ENCODE measurements around the gene MTMR4. TPM values are rescaled to one million over a fixed set of nuclear protein-coding genes. Genes with fewer than 3 reads are reported as not detected.

Gene MTMR4
- polyA plus RNA-seq, 3 donors: 7.2 to 20.7 (median 8.4) TPM

DNA sequence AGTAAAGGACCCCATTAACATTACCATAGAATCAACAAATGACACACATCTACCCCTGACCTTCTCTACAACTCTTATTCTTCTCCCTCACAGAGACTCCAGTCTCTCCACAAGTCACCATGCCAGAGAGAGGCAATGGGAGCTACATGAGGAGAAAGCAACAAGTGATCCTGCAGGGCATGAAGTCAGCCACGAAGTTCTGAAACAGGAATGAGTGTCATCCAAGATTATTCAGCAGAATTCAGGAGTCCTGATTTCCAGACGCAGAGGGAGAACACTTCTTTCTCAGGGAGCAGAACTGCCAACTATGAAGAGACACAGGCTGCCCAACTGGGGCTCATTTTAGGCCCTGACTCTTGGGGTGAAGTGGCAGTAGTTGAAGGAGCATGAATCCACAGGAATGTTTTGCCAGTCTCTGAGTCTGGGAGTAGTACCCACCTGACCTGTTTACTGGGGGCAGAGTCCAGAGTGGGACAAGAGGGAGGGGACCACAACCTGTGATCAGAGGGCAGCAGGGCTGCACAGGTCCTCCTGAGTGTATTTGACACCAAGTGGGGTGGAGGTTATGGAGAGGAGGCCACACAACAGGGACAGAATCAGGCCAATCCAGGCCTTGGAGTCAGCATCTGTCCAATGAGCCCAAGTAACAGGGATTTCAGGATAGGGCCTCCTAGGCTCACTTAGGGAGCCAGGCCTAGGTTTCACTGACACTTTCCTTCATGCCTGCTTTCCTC, 2.4 kb upstream of the MTMR4 start:
- Mint-ChIP-seq H3K27me3 (ENCODE audit: low read depth in 3 of 3) (peaks cover 0 to 5% (median 4%) of the 10 kb centered on the region in 3 donors), H3K27ac (peak overlapping the region; percentile 95 to 99 (median 96)), H3K4me3 (peak overlapping the region; percentile 90 to 96), H3K9me3 (no peaks in the 10 kb centered on the region), H3K36me3 (peaks cover 19 to 20% of the 10 kb centered on the region in 2 donors), H3K4me1 (peaks cover 48% of the 10 kb centered on the region)
- peak overlapping the region; percentile 89 for H3K9ac ChIP-seq (ENCODE audit: insufficient read depth, low read length, poor library complexity, severe bottlenecking)
- H4K20me1 ChIP-seq (ENCODE audit: insufficient read depth, low read length): peaks cover 17% of the 10 kb centered on the region
- peak overlapping the region; percentile 83 for H2AFZ ChIP-seq (ENCODE audit: insufficient read depth, low read depth, low read length, poor library complexity, severe bottlenecking)
- H3K4me1 ChIP-seq (ENCODE audit: control insufficient read depth in 1 of 2, insufficient read depth in 2 of 2, low read length in 2 of 2): peaks cover 37 to 53% of the 10 kb centered on the region in 2 donors
- WGBS (ENCODE audit: insufficient coverage): 56% methylated on average over 2 of the region's 2 CpGs
- DNase-seq: peak in 1 of 3 donors; percentile 14
- H3K9me3 ChIP-seq (replicated peaks in 1 of 2; ENCODE audit: control insufficient read depth in 1 of 2, insufficient read depth in 1 of 2, low read length in 2 of 2): no peaks in the 10 kb centered on the region
- TF ChIP-seq CTCF (IDR thresholded peaks at IDR 0.05): no peak
- H3K4me2 ChIP-seq (replicated peaks; ENCODE audit: extremely low read depth, low read length, poor library complexity, severe bottlenecking): peak overlapping the region; percentile 98
- intact Hi-C loops (cut with micrococcal nuclease): loop anchor here (5.0 to 10.0 kb wide), 4 partner anchors 60 to 510 kb away; partner anchors contain the start of gene SRSF1 (in 1 of the 2)
- H3K36me3 ChIP-seq (replicated peaks in 1 of 2; ENCODE audit: control insufficient read depth in 1 of 2, insufficient read depth in 2 of 2, low read length in 2 of 2): peaks cover 9 to 18% of the 10 kb centered on the region in 2 donors
- H3K27me3 ChIP-seq (ENCODE audit: control insufficient read depth in 2 of 2, insufficient read depth in 2 of 2, low read length in 2 of 2): no peaks in the 10 kb centered on the region
- H3K4me3 ChIP-seq (replicated peaks in 1 of 3; ENCODE audit: low read depth in 2 of 3, low read length in 3 of 3): peak overlapping the region; percentile 70 to 100 (median 71)
- peak overlapping the region; percentile 88 to 96 for H3K27ac ChIP-seq (ENCODE audit: low read depth in 1 of 2, low read length in 2 of 2)
- H3K79me2 ChIP-seq (ENCODE audit: insufficient read depth, low read length): peaks cover 31% of the 10 kb centered on the region

- peaks cover 46% of the 10 kb centered on the region for H3K4me1 Mint-ChIP-seq
- Histone ChIP-seq H3K4me3 (replicated peaks in 1 of 3; ENCODE audit: low read depth in 2 of 3, low read length in 3 of 3) (no peak overlapping the region), H3K79me2 (ENCODE audit: insufficient read depth, low read length) (peaks cover 31% of the 10 kb centered on the region), H3K4me1 (ENCODE audit: control insufficient read depth in 1 of 2, insufficient read depth in 2 of 2, low read length in 2 of 2) (peaks cover 37 to 52% of the 10 kb centered on the region in 2 donors), H4K20me1 (ENCODE audit: insufficient read depth, low read length) (peaks cover 17% of the 10 kb centered on the region), H3K4me2 (replicated peaks; ENCODE audit: extremely low read depth, low read length, poor library complexity, severe bottlenecking) (peak overlapping the region; percentile 93), H3K27ac (ENCODE audit: low read depth in 1 of 2, low read length in 2 of 2) (no peak overlapping the region), H3K9ac (ENCODE audit: insufficient read depth, low read length, poor library complexity, severe bottlenecking) (no peak overlapping the region), H3K36me3 (replicated peaks in 1 of 2; ENCODE audit: control insufficient read depth in 1 of 2, insufficient read depth in 2 of 2, low read length in 2 of 2) (peaks cover 25 to 33% of the 10 kb centered on the region in 2 donors), H3K9me3 (replicated peaks in 1 of 2; ENCODE audit: control insufficient read depth in 1 of 2, insufficient read depth in 1 of 2, low read length in 2 of 2) (no peaks in the 10 kb centered on the region), H3K27me3 (ENCODE audit: control insufficient read depth in 2 of 2, insufficient read depth in 2 of 2, low read length in 2 of 2) (no peaks in the 10 kb centered on the region), H2AFZ (ENCODE audit: insufficient read depth, low read depth, low read length, poor library complexity, severe bottlenecking) (no peak overlapping the region)
- TF ChIP-seq CTCF (IDR thresholded peaks at IDR 0.05): no peak
- no peaks in the 10 kb centered on the region for H3K9me3 Mint-ChIP-seq
- peak overlapping the region in 1 of 2 donors; percentile 73 for H3K4me3 Mint-ChIP-seq
- 80% methylated on average over 1 of the region's 2 CpGs for WGBS (ENCODE audit: insufficient coverage)
- intact Hi-C loops (cut with micrococcal nuclease): loop anchor here (5.0 to 10.0 kb wide), 4 partner anchors 62 to 508 kb away; partner anchors contain the start of gene SRSF1 (in 1 of the 2)
- DNase-seq: no peak
- H3K27ac Mint-ChIP-seq: peak overlapping the region in 6 of 7 donors; percentile 4 to 81 (median 34)
- peaks cover 34 to 36% of the 10 kb centered on the region in 2 donors for H3K36me3 Mint-ChIP-seq
- H3K27me3 Mint-ChIP-seq (ENCODE audit: low read depth in 3 of 3): peaks cover 0 to 4% (median 2%) of the 10 kb centered on the region in 3 donors
These were observed 848 bp upstream of the MTMR4 start for GRCh38 chr17:58515286-58515685.

Data from CD14-positive monocyte (primary cell).